Esophagus squamous epithelium (tissue), 4 donors: Measurements from ENCODE around the gene CTSA.

Experiments
- CTCF ChIP-seq, 6 experiments: fragments of 450-650 bp in 4 of 6; fragments of 200-600 bp in 2 of 6; sonication (generic) in 2 of 6; IDR thresholded peaks; one replicate each; pipeline ENCODE4 v1.5.1; 2016 to 2019; ENCODE audit warnings: antibody characterized with exemption in 6 of 6, mild to moderate bottlenecking in 4 of 6, moderate library complexity in 4 of 6
- POLR2A ChIP-seq, 4 donors: fragments of 450-650 bp; IDR thresholded peaks; one replicate each; pipeline ENCODE4 v1.6.1; 2017; ENCODE audit warnings: antibody characterized with exemption in 4 of 4, mild to moderate bottlenecking in 4 of 4, moderate library complexity in 3 of 4

GRCh38 chr20:45910670-45911485 lies 19.7 kb downstream of the CTSA start:
- TF ChIP-seq POLR2A (IDR thresholded peaks at IDR 0.05) (peak in 2 of 4 donors; percentile 43 to 78), CTCF (IDR thresholded peaks at IDR 0.05) (no peak)
